Astrocyte (in vitro differentiated cells and primary cell): ENCODE data around the gene CORO6. TPM values are rescaled to one million over a fixed set of nuclear protein-coding genes. Genes with fewer than 3 reads are reported as not detected.

Source experiments
- DNase-seq: peaks from one replicate; pipeline ENCODE4 v3.0.0-alpha.2; 2010; ENCODE audit warnings: low read depth
- FAIRE-seq: peaks from 2 replicates; lab custom pipeline; 2011; peaks lifted over from hg19 to GRCh38; lab: Jason Lieb, UNC
- H2AFZ ChIP-seq: 2 replicates; pipeline ENCODE4 v1.6.0; 2012; ENCODE audit warnings: low read depth, low read length, inconsistent platforms
- H3K27ac ChIP-seq: 2 replicates; pipeline ENCODE4 v1.5.1; 2011; ENCODE audit warnings: low read depth, low read length, inconsistent platforms
- H3K27me3 ChIP-seq: 2 replicates; pipeline ENCODE4 v1.6.0; 2011; ENCODE audit warnings: low read length, inconsistent platforms; ENCODE audit not compliant: insufficient read depth
- H3K36me3 ChIP-seq: 2 replicates; pipeline ENCODE4 v1.5.1; 2011; ENCODE audit warnings: low read length, inconsistent platforms; ENCODE audit not compliant: insufficient read depth
- H3K4me1 ChIP-seq: 2 replicates; pipeline ENCODE4 v1.5.1; 2011; ENCODE audit warnings: low read length, inconsistent platforms; ENCODE audit not compliant: insufficient read depth
- H3K4me2 ChIP-seq: 2 replicates; pipeline ENCODE4 v1.6.0; 2012; ENCODE audit warnings: low read length, inconsistent platforms
- H3K4me3 ChIP-seq: 2 replicates; pipeline ENCODE4 v1.5.1; 2011; ENCODE audit warnings: low read depth, mild to moderate bottlenecking, low read length, inconsistent platforms; ENCODE audit not compliant: insufficient read depth
- H3K79me2 ChIP-seq: 2 replicates; pipeline ENCODE4 v1.6.0; 2012; ENCODE audit warnings: mild to moderate bottlenecking, low read length, inconsistent platforms; ENCODE audit not compliant: insufficient read depth
- H3K9ac ChIP-seq: 2 replicates; pipeline ENCODE4 v1.6.0; 2012; ENCODE audit warnings: mild to moderate bottlenecking, low read length, inconsistent platforms
- H3K9me3 ChIP-seq: 2 replicates; pipeline ENCODE4 v1.5.1; 2012; ENCODE audit warnings: low read depth, mild to moderate bottlenecking, low read length, inconsistent platforms; ENCODE audit not compliant: insufficient read depth
- H4K20me1 ChIP-seq: 2 replicates; pipeline ENCODE4 v1.6.0; 2012; ENCODE audit warnings: low read length, inconsistent platforms; ENCODE audit not compliant: insufficient read depth
- H3K27ac Mint-ChIP-seq: one replicate; pipeline ENCODE4 v1.8.0; 2021; ENCODE audit warnings: mild to moderate bottlenecking, mixed read lengths; ENCODE audit not compliant: unreplicated experiment
- H3K27me3 Mint-ChIP-seq: one replicate; pipeline ENCODE4 v1.8.0; 2021; ENCODE audit warnings: low read depth, mixed read lengths; ENCODE audit not compliant: unreplicated experiment
- H3K36me3 Mint-ChIP-seq: one replicate; pipeline ENCODE4 v1.8.0; 2021; ENCODE audit warnings: low read depth, mixed read lengths; ENCODE audit not compliant: unreplicated experiment
- H3K4me1 Mint-ChIP-seq: one replicate; pipeline ENCODE4 v1.8.0; 2021; ENCODE audit warnings: low read depth, mixed read lengths; ENCODE audit not compliant: unreplicated experiment
- H3K4me3 Mint-ChIP-seq: one replicate; pipeline ENCODE4 v1.8.0; 2021; ENCODE audit warnings: mild to moderate bottlenecking, moderate library complexity, mixed read lengths; ENCODE audit not compliant: unreplicated experiment
- H3K9me3 Mint-ChIP-seq: one replicate; pipeline ENCODE4 v1.8.0; 2021; ENCODE audit warnings: mild to moderate bottlenecking, mixed read lengths; ENCODE audit not compliant: unreplicated experiment
- CTCF ChIP-seq: IDR thresholded peaks from 2 replicates; pipeline ENCODE4 v1.5.1; 2011; ENCODE audit warnings: low read depth, mild to moderate bottlenecking, inconsistent platforms, low read length, moderate library complexity; ENCODE audit not compliant: insufficient read depth
- EZH2 ChIP-seq: IDR thresholded peaks from 2 replicates; pipeline ENCODE4 v1.6.1; 2012; ENCODE audit warnings: mild to moderate bottlenecking, low read length, inconsistent platforms; ENCODE audit not compliant: insufficient read depth
- total RNA-seq: library from RNA; stranded (reverse); gene quantifications from 2 replicates; pipeline ENCODE4 v1.2.1, GENCODE V29; 2021

CORO6 gene
- total RNA-seq, 1 donor from 2014 or later, result 8.9 TPM

- H3K4me3 Mint-ChIP-seq, result no peak overlapping the region
Observed at GRCh38 chr17:29650396-29650795, 27.7 kb upstream of the CORO6 start.

GRCh38 chr17:29649359-29649758 is 26.6 kb upstream of the CORO6 start:
- no peaks in the 10 kb centered on the region for H3K9me3 Mint-ChIP-seq

More at GRCh38 chr17:29650396-29650795, 27.7 kb upstream of the CORO6 start:
- Histone ChIP-seq H3K4me1 (peaks cover 1% of the 10 kb centered on the region), H2AFZ (no peak overlapping the region), H3K27ac (no peak overlapping the region), H3K9me3 (no peaks in the 10 kb centered on the region), H3K9ac (no peak overlapping the region), H4K20me1 (no peaks in the 10 kb centered on the region), H3K36me3 (peaks cover 7% of the 10 kb centered on the region), H3K79me2 (no peaks in the 10 kb centered on the region), H3K4me3 (no peak overlapping the region), H3K4me2 (no peak overlapping the region), H3K27me3 (no peaks in the 10 kb centered on the region)
- TF ChIP-seq CTCF (no peak), EZH2 (no peak)
- no peak for FAIRE-seq
- H3K9me3 Mint-ChIP-seq, result no peaks in the 10 kb centered on the region
- H3K27ac Mint-ChIP-seq, result no peak overlapping the region
- no peaks in the 10 kb centered on the region for H3K27me3 Mint-ChIP-seq
- no peak for DNase-seq
- peaks cover 9% of the 10 kb centered on the region for H3K36me3 Mint-ChIP-seq
- peaks cover 3% of the 10 kb centered on the region for H3K4me1 Mint-ChIP-seq

More at GRCh38 chr17:29649359-29649758, 26.6 kb upstream of the CORO6 start:
- Mint-ChIP-seq H3K36me3 (peaks cover 16% of the 10 kb centered on the region), H3K27me3 (no peaks in the 10 kb centered on the region), H3K4me1 (peaks cover 3% of the 10 kb centered on the region), H3K4me3 (no peak overlapping the region), H3K27ac (no peak overlapping the region)
- Histone ChIP-seq H3K4me3 (no peak overlapping the region), H2AFZ (no peak overlapping the region), H3K9ac (no peak overlapping the region), H3K27me3 (no peaks in the 10 kb centered on the region), H3K9me3 (no peaks in the 10 kb centered on the region), H3K79me2 (no peaks in the 10 kb centered on the region), H3K4me1 (no peaks in the 10 kb centered on the region), H3K27ac (no peak overlapping the region), H4K20me1 (no peaks in the 10 kb centered on the region), H3K4me2 (no peak overlapping the region), H3K36me3 (peaks cover 6% of the 10 kb centered on the region)
- TF ChIP-seq EZH2, result no peak
- no peak for TF ChIP-seq CTCF
- DNase-seq (no peak), FAIRE-seq (no peak)
